CD1c-positive myeloid dendritic cell (primary cell): Measurements from ENCODE around the gene NFIB.

ENCODE experiments used
- DNase-seq: peaks from one replicate; pipeline ENCODE4 v3.0.0-alpha.2; 2016; ENCODE audit errors: extremely low spot score

NFIB gene

GRCh38 chr9:14153310-14153720 lies 160.6 kb downstream of the NFIB start:
- DNase-seq = no peak

DNA sequence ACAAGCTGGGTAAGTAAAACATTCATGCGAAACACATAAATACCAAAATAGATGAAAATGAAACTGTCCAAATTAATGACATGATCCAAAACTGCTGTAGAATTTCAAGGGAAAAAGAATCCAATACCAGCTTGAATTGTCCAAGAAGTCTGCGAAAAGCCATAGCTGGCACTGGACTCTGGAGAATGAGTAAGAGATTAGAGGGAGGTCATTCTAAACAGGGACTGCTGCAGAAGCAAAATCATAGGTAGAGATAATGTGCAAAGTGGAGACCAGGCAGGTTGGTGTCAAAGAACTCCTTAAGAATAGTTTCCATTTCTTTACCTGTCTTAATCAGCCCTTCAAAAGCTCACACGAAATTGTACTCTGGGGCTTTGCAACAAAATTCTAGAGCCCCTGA lies 162.5 kb downstream of the NFIB start:
- DNase-seq = no peak

DNA sequence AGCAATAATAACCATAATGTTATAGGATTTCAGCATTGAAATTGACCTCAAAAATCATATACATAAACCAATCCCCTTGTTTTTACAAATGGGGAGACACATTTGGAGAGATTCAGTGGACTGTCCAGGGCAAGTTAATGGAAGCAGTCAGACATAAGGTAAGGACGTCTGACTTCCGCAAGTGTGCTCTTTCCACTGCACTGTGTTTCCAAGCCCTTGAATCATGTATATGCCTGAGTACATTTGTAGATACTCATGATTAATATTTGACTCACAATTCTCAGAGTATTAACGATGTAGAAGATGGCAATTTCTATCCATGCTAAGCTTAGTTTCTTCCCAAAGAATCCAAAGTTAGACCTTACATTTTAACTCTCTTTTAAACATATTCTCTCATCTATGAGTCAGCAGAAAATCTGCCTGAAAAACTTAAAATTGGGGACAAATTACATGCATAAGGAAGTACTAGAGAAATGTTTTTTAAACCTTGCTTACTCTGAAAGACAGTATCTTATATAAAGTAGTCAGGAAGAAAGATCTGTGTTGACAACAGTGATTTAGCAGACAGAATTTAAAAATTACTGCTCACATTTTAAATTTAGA lies 165.3 kb downstream of the NFIB start:
- no peak for DNase-seq

- DNase-seq = no peak
Measured at GRCh38 chr9:14147738-14148137, 166.2 kb downstream of the NFIB start.

GRCh38 chr9:14146201-14146874 lies 167.6 kb downstream of the NFIB start:
- DNase-seq = no peak

DNA sequence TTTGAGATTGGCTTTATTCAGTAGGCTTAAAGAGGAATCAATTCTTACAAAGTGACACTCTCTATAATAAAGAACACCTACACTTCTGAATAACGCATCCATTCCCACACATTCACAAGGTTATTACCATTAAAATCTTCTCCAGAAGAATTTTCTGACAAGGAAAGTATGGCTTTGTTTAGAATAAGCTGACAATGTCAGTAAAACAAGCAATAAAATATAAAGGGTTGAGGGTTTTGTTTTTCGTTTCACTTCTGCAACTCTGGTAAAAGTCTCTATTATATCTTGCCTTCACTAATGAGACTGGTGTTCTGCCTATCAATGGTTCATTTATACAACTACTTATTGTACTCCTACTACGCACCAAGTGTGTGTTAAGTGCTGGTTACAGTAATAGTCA lies 169.7 kb downstream of the NFIB start:
- DNase-seq = no peak

- no peak for DNase-seq
Measured at GRCh38 chr9:14141699-14142098, 172.2 kb downstream of the NFIB start.

DNA sequence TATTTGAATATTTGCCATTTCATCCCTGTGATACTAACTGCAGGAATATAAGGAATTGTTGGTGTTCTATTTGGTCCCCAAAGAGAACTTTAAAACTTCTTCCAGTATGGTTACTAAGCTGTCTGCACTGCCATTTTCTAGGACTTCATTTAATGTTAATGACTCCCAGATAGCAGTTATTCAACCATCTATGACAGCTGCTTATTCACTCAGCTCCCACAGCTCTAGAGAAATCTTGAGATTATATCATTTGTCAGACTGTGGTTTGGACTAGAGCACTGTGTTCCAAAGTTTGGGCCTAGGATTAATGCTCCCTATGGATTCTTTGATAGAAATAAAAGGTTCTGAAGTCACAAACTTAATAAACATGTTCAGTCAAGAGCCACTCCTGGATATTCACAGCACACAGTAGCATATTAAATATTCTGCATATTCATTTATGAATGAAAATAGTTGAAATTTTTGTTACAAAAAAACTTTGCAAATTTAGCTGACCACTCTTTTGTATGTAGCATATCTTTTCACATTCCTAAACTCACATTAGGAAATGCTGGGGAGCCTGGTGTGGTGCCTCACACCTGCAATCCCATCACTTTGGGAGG lies 173.7 kb downstream of the NFIB start:
- DNase-seq = no peak

- DNase-seq = no peak
Measured at GRCh38 chr9:14139287-14139686, 174.7 kb downstream of the NFIB start.

DNA sequence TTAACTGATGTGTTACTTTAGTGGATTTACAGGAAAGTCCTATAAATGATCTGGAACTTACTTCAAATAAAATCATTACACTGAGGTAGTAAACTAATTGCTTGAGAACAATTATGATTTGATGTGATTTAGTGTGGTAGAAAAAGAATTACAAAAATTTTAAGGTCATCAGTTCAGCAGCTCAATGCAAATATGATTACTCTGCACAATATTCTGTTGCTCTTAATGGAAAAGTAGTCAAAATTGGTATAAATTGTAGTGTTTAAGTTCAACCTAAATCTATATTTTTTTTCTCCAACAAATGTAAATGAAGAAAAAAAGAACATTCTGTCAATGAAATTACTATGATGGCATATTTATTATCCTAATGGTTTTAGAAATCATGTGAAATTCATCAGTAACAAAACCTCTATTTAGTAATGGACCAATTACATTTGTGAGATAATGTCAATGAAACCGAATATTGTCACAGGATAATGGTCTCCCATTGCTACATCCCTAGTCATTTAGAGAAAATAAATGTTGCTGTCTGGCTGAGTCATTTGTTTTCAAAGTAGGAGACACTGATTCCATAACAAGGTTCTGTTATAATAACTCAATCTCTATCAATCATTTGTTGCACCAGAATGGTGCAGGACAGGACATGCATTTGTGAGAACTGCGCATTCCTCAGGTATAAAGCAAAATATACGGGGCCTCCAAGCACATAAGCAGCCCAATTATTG lies 177.1 kb downstream of the NFIB start:
- no peak for DNase-seq

- no peak for DNase-seq
Measured at GRCh38 chr9:14136047-14136635, 177.8 kb downstream of the NFIB start.

DNA sequence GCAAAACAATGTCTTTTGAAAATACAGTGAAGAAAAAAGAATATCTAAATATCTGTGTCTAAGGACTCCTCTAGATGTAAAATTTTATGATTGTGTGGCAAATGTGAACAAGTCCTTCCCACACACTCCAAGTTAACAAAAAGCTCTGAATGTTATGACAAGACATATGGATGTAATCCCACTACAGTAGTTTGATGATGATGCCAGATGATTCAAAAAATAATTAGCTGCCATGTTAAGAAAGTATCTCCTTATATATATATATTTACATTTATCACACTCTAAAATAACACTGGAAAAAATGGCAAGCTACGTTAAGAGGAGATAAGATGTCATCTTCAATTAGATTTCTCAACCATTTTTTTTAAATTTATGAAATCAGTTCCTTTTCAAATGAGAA lies 178.5 kb downstream of the NFIB start:
- no peak for DNase-seq

GRCh38 chr9:14133394-14133793 lies 180.5 kb downstream of the NFIB start:
- no peak for DNase-seq

GRCh38 chr9:14132775-14133174 lies 181.2 kb downstream of the NFIB start:
- no peak for DNase-seq

DNA sequence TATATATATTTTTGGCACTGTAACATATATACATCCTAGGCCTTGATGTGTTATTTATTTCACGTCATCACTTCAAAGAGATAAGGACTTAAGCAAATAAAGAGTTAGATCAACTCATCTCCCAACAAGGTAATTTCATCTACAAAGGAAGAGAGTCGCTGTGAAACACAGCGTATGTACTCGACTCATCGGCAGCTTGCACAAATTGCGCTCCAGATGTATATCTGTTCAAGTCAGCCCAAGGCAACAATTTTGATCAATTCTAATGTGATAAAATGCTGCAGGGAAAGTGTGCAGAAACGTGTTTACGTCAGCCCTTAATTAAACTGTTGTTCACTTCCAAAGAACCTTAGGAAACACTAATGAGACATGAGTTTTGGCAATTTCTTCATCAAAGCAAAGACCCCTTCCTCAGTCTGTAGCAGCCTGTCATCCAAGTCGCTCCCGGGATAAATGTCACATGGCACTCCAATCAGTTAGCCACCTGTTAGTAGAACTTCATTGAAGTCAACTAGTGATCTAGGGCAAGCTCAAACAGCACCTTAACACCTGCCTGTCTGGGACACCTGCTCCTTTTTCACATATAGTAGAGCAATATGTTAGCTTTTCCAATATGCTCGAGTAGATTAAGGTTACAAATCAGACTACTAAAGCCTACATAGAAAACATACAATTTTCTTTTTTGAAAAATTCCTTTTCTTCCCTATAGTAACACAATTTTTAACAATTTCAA lies 182.4 kb downstream of the NFIB start:
- no peak for DNase-seq

DNA sequence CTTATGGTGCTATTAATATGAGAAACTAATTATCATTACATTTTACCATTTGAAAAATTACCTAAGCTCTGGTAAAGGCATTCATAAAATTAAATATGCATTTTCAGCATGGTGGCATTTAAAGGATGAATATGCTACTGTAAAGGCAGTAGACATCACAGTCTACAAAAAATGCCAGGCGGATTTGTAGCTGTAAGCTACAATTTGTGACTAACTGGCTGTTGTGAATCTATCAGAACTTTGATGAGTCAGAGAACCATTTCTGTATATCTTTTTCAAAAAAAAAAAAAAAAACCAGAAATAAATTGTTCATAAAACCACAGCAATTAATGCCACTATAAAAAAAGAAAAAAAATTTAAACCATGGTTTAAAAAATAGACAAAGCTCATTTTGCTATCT lies 186.3 kb downstream of the NFIB start:
- DNase-seq = no peak

- no peak for DNase-seq
Measured at GRCh38 chr9:14119694-14120514, 194.0 kb downstream of the NFIB start.

DNA sequence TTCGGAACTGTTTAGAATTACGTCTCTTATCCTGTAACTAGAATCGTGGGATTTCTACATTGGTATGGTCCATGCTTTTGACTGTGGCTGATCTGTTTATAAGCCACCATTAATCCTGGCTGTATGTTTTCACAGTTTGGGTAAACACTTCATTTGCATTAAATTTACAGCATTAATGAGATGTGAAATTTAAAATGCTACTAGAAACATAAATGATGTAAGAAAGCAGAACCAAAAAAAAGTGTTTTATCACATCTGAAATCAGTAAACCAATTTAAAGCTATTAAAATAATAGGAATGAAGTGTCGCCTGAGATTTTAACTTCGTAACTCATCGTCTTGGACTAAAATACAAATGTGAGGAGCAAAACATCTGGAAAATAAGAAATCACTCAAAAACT lies 201.7 kb downstream of the NFIB start:
- no peak for DNase-seq

DNA sequence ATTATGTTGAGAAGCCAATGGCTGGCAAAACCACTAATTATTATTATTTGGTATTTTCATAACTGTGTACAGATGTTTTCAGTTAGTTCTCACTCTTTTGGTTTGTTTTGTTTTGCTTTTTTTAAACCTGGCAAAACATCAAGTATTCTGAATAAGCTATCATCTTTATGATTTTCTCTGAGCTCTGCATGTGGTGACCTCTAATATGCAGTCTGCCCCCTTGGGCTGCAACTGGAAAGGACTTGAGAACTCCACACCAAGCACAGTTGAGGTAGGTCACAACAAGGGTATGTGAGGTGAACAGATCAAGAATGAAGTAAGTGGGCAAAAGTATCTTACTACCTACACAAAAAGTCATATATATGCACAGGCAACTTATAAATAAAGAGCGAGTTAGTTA lies 202.2 kb downstream of the NFIB start:
- DNase-seq = no peak

DNA sequence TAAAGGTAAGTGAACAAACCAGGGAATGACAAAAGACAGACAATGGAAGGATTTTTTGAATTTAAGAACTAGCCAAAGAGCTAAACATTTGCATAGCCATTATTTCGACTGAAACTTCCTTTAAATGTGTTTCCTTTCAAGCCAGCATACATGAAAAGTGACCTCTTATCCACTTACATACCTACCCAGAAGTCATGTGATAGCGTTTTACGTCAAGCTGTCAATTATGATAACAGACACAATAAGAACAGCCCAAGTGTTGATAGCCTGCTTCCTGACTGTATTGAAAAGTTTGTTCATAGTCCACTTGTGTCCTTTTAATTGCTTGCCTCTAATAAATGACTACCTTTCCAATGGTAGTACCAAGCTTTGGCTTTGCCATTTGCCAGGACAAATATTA lies 206.0 kb downstream of the NFIB start:
- no peak for DNase-seq

DNA sequence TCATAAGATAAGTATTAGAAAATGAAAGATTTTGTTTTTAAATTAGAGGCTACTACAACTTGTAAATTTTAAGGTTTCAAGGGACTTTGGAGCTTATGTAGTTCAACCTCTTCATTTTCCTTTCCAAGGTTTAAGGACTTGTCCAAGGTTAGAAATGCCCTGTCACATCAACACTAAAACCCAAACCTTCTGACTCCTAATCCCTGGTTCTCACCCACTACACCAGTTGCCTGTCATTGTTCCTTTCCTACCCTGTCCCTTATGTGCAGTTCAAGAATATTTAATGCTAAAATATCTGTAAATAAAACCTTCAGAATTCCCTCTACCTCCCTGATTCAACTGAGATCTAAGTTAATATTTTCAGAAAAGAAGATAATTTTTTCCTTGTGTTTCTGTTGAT lies 206.4 kb downstream of the NFIB start:
- no peak for DNase-seq
